ENCODE results near the gene EEFSEC.

DNA sequence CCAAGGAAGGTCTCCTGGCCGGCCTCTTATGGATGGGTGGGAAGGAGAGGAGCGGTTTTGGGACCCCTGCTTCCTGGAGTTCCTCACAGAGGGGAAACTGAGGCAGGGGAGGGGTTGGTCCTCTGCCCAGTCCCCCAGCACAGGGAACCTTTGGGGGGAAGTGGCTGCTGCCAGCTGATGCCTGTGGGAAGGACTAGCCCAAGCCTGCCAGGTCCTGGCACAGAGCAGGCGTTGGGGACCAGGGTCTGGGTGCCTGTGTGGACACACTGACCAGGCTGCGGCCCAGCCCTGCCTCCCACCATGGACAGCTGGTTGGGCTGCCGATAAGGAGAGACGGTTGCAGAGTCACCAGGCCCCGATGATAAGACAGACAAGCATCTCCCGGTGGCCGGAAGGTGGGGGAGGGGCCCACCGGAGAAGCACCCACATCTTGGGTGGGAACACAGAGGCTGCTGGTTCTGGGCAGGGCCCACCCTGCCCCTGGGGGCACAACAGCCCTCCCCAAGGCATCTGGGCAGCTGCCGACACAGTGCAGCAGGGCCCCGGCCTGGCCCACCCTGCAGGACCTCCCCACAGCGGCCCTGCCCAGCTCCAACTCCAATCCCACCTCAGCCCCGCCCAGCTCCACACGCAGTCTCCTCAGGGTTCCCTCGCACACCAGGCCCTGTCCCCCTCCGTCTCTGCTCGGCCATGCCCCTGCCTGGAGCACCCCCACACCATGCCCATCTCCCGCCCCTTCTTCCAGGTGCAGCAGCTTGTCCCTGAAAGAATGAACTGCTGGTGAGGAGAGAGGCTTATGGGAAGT, 262.7 kb downstream of the EEFSEC start:
- TF ChIP-seq, protein P1, sequence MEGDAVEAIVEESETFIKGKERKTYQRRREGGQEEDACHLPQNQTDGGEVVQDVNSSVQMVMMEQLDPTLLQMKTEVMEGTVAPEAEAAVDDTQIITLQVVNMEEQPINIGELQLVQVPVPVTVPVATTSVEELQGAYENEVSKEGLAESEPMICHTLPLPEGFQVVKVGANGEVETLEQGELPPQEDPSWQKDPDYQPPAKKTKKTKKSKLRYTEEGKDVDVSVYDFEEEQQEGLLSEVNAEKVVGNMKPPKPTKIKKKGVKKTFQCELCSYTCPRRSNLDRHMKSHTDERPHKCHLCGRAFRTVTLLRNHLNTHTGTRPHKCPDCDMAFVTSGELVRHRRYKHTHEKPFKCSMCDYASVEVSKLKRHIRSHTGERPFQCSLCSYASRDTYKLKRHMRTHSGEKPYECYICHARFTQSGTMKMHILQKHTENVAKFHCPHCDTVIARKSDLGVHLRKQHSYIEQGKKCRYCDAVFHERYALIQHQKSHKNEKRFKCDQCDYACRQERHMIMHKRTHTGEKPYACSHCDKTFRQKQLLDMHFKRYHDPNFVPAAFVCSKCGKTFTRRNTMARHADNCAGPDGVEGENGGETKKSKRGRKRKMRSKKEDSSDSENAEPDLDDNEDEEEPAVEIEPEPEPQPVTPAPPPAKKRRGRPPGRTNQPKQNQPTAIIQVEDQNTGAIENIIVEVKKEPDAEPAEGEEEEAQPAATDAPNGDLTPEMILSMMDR (optimal IDR thresholded peaks at IDR 0.05 in 1 of 3, IDR thresholded peaks at IDR 0.05 in 1 of 3, conservative IDR thresholded peaks at IDR 0.05 in 1 of 3; ENCODE audit: extremely low read depth in 1 of 3, insufficient read depth in 2 of 3, low read length in 3 of 3) = no peak
- TF ChIP-seq EZH2 (IDR thresholded peaks at IDR 0.05; ENCODE audit: low read length) = no peak
